Adrenal gland (tissue), 12 donors: ENCODE data around the gene CUEDC1. TPM values are rescaled to one million over a fixed set of nuclear protein-coding genes. Genes with fewer than 3 reads are reported as not detected.

Experiments used
- DNase-seq, 7 donors: peaks; one replicate each; pipeline ENCODE4 v3.0.0-alpha.2; 2019 to 2020
- H3K27ac ChIP-seq, 5 donors: fragments of 200-600 bp; sonication (generic) in 4 of 5; 1 replicate in 3 of 5; 2 replicates in 2 of 5; pipeline versions ENCODE4 v1.5.1 to v1.8.0; 2016 to 2020; ENCODE audit warnings: mild to moderate bottlenecking in 1 of 5
- H3K27me3 ChIP-seq: fragments of 200-600 bp; 2 replicates; pipeline ENCODE4 v1.8.0; 2021
- H3K36me3 ChIP-seq, 2 donors: fragments of 200-600 bp; replicated peaks in 1 of 2; 1 replicate in 1 of 2; 2 replicates in 1 of 2; pipeline versions ENCODE4 v1.5.1 to v1.8.0; 2018 to 2022
- H3K4me1 ChIP-seq, 2 donors: fragments of 200-600 bp; replicated peaks in 1 of 2; 1 replicate in 1 of 2; 2 replicates in 1 of 2; pipeline versions ENCODE4 v1.5.1 to v1.8.0; 2018 to 2021
- H3K4me3 ChIP-seq, 4 donors: fragments of 200-600 bp; sonication (generic) in 3 of 4; one replicate each; pipeline ENCODE4 v1.5.1; 2016 to 2018
- H3K9me3 ChIP-seq, 3 donors: fragments of 200-600 bp; sonication (generic) in 1 of 3; replicated peaks in 1 of 3; 1 replicate in 2 of 3; 2 replicates in 1 of 3; pipeline versions ENCODE4 v1.5.1 to v1.8.0; 2016 to 2021
- CTCF ChIP-seq, 6 experiments: fragments of 450-650 bp in 4 of 6; fragments of 200-600 bp in 2 of 6; sonication (generic) in 1 of 6; IDR thresholded peaks; 1 replicate in 5 of 6; 2 replicates in 1 of 6; pipeline versions ENCODE4 v1.5.1 to v1.8.0; 2016 to 2021; ENCODE audit warnings: antibody characterized with exemption in 6 of 6, mild to moderate bottlenecking in 2 of 6, moderate library complexity in 1 of 6
- POLR2A ChIP-seq, 2 donors: fragments of 450-650 bp; IDR thresholded peaks; one replicate each; pipeline ENCODE4 v1.6.1; 2017; ENCODE audit warnings: antibody characterized with exemption in 2 of 2, mild to moderate bottlenecking in 2 of 2, moderate library complexity in 1 of 2
- WGBS, 4 donors: extraction: QIAGEN DNeasy Blood & Tissue Kit in 2 of 4; methylation state at CpG; one replicate each; pipeline versions ENCODE4 v1.1.5 to v1.1.7; 2013 to 2017; 5-methylcytosine and 5-hydroxymethylcytosine counted together
- intact Hi-C, 2 donors: fragments of 100-400 bp; cut with DNase I; formaldehyde crosslinking; loops; one replicate each; pipeline versions ENCODE4 v1.14.1 to v1.15.0; 2022 to 2023
- polyA plus RNA-seq, 3 donors: library from polyadenylated mRNA; stranded (reverse); fragments of 200-250 nt in 2 of 3; fragments of 350-450 nt in 1 of 3; fragmentation: Illumina TruSeq in 1 of 3; extraction: RNeasy Lipid Tissue Mini Kit (QIAGEN cat#74804) in 1 of 3; gene quantifications; one replicate each; pipeline ENCODE4 v1.2.3, GENCODE V29; 2013 to 2014
- total RNA-seq, 9 donors: library from RNA; depleted of rRNA in 4 of 9; stranded (reverse); fragments of >200 nt in 4 of 9; fragments of 120-200 nt in 1 of 9; fragmentation: NEBNext Ultra II Directional in 1 of 9; extraction: Animal tissue kit (Norgen Biotek cat#: 25700) in 1 of 9; gene quantifications; one replicate each; pipeline versions ENCODE4 v1.1.0 to v1.2.4, GENCODE V29; 2013 to 2023
- donor health status: healthy with polysubstance abuse.
- donor health status: Bipolar disorder and iron deficiency.
- donor health status: DM: yes; HTN: yes; CAD: no.
- donor health status: DM: no; HTN: no; CAD: no.
- donor health status: DM: no; HTN: no; CAD: no.
- donor health status: DM: yes; HTN: yes; CAD: no.

The CUEDC1 gene
- total and polyA plus RNA-seq, 12 donors = 9.4 to 47.3 (median 39.0) TPM

- intact Hi-C loops = no loop called here
These were observed 7.0 kb downstream of the CUEDC1 start for GRCh38 chr17:57948169-57948554.

GRCh38 chr17:57947369-57947768, 7.8 kb downstream of the CUEDC1 start:
- peak overlapping the region; percentile 74 to 99 (median 95) for H3K27ac ChIP-seq
- no peak for TF ChIP-seq CTCF (IDR thresholded peaks at IDR 0.05)
- TF ChIP-seq POLR2A (IDR thresholded peaks at IDR 0.05) = no peak
- no peak for DNase-seq
- H3K36me3 ChIP-seq = no peaks in the 10 kb centered on the region
- H3K4me3 ChIP-seq = peak overlapping the region in 2 of 4 donors; percentile 6 to 43
- WGBS, 4 donors = 81 to 88% (median 84%) methylated on average over 9 of the region's 9 CpGs
- peaks cover 52 to 93% of the 10 kb centered on the region in 2 donors for H3K4me1 ChIP-seq
- no peaks in the 10 kb centered on the region for H3K27me3 ChIP-seq
- H3K9me3 ChIP-seq = no peaks in the 10 kb centered on the region
- intact Hi-C loops = no loop called here

More at GRCh38 chr17:57948169-57948554, 7.0 kb downstream of the CUEDC1 start:
- peaks cover 49 to 93% of the 10 kb centered on the region in 2 donors for H3K4me1 ChIP-seq
- WGBS, 4 donors = 32 to 44% (median 35%) methylated on average over 3 to 5 of the region's 5 CpGs
- peak in 2 of 7 donors; percentile 40 to 49 for DNase-seq
- H3K27ac ChIP-seq = peak overlapping the region; percentile 74 to 99 (median 95)
- TF ChIP-seq CTCF (IDR thresholded peaks at IDR 0.05) = no peak
- H3K27me3 ChIP-seq = no peaks in the 10 kb centered on the region
- no peak overlapping the region for H3K4me3 ChIP-seq
- no peaks in the 10 kb centered on the region for H3K36me3 ChIP-seq
- H3K9me3 ChIP-seq = no peaks in the 10 kb centered on the region

GRCh38 chr17:57946798-57947358, 8.3 kb downstream of the CUEDC1 start:
- no peaks in the 10 kb centered on the region for H3K9me3 ChIP-seq
- H3K4me3 ChIP-seq = peak overlapping the region in 2 of 4 donors; percentile 6 to 43
- peaks cover 51 to 93% of the 10 kb centered on the region in 2 donors for H3K4me1 ChIP-seq
- no peaks in the 10 kb centered on the region for H3K36me3 ChIP-seq
- intact Hi-C loops = no loop called here
- no peaks in the 10 kb centered on the region for H3K27me3 ChIP-seq
- peak in 6 of 7 donors; percentile 38 to 81 (median 51) for DNase-seq
- WGBS, 4 donors = 32 to 37% (median 34%) methylated on average over 10 of the region's 10 CpGs
- peak overlapping the region; percentile 61 to 99 (median 84) for H3K27ac ChIP-seq
- TF ChIP-seq POLR2A (IDR thresholded peaks at IDR 0.05) (no peak), CTCF (IDR thresholded peaks at IDR 0.05) (no peak)

GRCh38 chr17:57945996-57946797, 9.0 kb downstream of the CUEDC1 start:
- 41 to 48% (median 47%) methylated on average over 6 of the region's 6 CpGs for WGBS, 4 donors
- H3K4me3 ChIP-seq = peak overlapping the region in 1 of 4 donors; percentile 43
- H3K27me3 ChIP-seq = no peaks in the 10 kb centered on the region
- H3K9me3 ChIP-seq = no peaks in the 10 kb centered on the region
- TF ChIP-seq CTCF (IDR thresholded peaks at IDR 0.05) (no peak), POLR2A (IDR thresholded peaks at IDR 0.05) (no peak)
- intact Hi-C loops = no loop called here
- peak overlapping the region; percentile 61 to 99 (median 84) for H3K27ac ChIP-seq
- H3K4me1 ChIP-seq = peaks cover 57 to 93% of the 10 kb centered on the region in 2 donors
- no peaks in the 10 kb centered on the region for H3K36me3 ChIP-seq
- DNase-seq = no peak
